ENCODE data around the gene GOLGA6L10. TPM values are rescaled to one million over a fixed set of nuclear protein-coding genes. Genes with fewer than 3 reads are reported as not detected.
"Not testable (repeated sequence)": the region's sequence is repeated elsewhere in the genome, so short reads cannot be mapped to it uniquely, and the experiment has no call there.

GOLGA6L10 gene, protein sequence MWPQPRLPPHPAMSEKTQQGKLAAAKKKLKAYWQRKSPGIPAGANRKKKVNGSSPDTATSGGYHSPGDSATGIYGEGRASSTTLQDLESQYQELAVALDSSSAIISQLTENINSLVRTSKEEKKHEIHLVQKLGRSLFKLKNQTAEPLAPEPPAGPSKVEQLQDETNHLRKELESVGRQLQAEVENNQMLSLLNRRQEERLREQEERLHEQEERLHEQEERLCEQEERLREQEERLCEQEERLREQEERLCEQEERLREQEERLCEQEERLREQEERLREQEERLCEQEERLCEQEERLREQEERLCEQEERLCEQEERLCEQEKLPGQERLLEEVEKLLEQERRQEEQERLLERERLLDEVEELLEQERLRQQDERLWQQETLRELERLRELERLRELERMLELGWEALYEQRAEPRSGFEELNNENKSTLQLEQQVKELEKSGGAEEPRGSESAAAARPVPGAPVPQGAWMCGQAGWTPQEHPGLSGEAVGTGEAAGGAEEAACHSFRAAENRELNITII
- 0.45 and 0.49 TPM in 2 replicates for total RNA-seq (ENCODE audit: low replicate concordance)

DNA sequence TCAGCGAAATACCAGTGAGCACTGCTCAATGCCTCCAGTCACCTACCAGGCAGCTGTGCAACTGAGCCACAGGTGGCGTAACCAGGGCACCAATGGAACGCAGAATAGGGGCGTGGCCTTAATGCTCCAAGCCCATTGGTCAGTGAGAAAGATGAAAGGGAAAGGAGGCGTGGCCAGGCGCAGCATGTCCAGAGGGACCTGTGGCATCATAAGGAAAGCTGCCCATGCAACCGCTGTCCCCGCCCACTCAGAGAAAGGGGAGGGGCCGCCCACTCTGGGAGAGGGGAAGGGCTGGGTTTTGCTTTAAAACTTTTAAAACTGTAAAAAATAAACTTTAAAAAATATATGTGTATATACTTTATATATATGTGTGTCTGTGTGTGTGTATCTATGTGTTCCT is at the start of gene GOLGA6L10:
GOLGA6L10 (minus strand) TSS at position 101 of the 400 bp plus-strand sequence; CDS start at position 1, 100 bp downstream.
- not testable (repeated sequence) for DNase-seq (ENCODE audit: low read depth); H3K4me3 ChIP-seq (ENCODE audit: low read depth, low read length)

DNA sequence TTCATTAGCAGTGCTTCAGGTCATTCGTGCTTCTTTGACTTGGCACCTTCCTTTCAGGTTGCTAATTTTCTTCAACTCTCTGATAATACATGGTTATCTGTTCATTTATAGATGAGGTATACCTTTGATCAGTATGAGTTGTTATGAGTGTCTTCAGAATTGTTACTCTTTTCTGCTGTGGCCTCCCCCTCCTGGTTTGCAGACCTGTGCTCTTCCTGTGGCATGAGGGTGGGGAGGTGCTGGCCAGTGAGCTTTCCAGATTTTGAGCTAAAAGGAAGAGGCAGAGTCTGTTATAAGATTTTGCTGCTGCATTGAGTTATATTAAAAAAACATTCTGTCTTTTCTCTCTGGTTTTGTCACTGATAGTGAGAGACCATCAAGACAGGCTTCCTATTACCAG is 49.5 kb upstream of the GOLGA6L10 start:
- H3K4me3 ChIP-seq (ENCODE audit: low read depth, low read length), result no peak overlapping the region
- TF ChIP-seq, protein P1, sequence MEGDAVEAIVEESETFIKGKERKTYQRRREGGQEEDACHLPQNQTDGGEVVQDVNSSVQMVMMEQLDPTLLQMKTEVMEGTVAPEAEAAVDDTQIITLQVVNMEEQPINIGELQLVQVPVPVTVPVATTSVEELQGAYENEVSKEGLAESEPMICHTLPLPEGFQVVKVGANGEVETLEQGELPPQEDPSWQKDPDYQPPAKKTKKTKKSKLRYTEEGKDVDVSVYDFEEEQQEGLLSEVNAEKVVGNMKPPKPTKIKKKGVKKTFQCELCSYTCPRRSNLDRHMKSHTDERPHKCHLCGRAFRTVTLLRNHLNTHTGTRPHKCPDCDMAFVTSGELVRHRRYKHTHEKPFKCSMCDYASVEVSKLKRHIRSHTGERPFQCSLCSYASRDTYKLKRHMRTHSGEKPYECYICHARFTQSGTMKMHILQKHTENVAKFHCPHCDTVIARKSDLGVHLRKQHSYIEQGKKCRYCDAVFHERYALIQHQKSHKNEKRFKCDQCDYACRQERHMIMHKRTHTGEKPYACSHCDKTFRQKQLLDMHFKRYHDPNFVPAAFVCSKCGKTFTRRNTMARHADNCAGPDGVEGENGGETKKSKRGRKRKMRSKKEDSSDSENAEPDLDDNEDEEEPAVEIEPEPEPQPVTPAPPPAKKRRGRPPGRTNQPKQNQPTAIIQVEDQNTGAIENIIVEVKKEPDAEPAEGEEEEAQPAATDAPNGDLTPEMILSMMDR (IDR thresholded peaks at IDR 0.05; ENCODE audit: insufficient read depth, low read length), result no peak
- DNase-seq (ENCODE audit: low read depth), result no peak

DNA sequence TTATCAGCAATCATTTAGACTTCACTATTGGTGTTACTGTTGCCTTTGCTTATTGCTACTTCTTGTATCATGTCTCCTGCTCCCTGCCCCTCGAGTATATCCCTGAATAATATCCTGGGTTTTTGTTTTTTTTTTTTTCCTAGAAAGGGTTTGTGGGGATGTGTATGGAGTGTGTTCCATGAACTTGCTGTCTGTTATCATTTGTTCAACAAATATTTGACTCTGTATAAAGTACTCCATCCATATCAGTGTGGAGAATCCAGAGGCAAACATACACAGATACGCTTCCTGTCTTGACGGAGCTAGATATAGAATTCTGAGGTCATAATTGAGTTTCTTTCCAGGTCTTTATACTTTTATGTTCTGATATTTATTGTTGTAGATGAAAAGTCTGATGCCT is 48.5 kb upstream of the GOLGA6L10 start:
- TF ChIP-seq, protein P1 (IDR thresholded peaks at IDR 0.05; ENCODE audit: insufficient read depth, low read length), result no peak
- no peak for DNase-seq (ENCODE audit: low read depth)

DNA sequence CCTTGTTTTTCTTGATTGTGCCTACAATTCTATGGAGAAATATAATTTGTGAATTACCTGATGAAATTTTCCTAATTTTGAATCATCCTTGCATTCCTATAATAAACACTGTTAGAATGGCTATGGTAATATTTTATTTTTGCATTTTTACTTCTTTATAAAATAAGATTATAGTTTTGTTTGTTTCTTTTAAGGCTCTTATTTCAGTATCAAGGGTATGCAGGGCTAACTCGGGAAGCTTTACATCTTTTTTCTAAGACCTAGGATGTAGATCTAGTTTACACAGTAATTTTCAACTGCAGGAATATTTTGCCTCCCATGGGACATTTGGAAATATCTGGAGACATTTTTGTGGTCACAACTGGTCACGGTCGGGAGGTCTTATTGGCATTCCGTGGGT is 46.5 kb upstream of the GOLGA6L10 start:
- not testable (repeated sequence) for DNase-seq (ENCODE audit: low read depth); H3K4me3 ChIP-seq (ENCODE audit: low read depth, low read length)

More for the DNA sequence above, 48.5 kb upstream of the GOLGA6L10 start:
- H3K4me3 ChIP-seq (ENCODE audit: low read depth, low read length), result no peak overlapping the region

DNA sequence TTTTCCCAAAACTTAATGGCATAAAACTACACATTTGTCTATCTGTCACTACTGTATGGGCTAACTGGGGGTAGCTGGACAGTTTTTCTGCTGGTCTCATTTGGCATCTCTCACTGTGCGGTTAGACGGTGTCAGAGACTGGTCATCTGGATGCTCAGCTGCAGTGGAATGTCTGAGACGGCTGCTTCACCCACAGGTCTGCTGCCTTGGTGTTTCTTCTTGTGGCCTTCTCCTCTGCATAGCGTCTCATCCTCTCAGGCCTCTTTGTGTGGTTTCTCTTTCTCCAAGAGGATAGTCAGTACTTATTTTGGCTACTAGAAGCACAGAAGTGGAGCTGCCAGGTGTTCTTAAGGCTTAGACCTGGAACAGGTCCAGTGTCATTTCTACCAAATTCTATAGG is 44.4 kb upstream of the GOLGA6L10 start:
- no peak for DNase-seq (ENCODE audit: low read depth)
- H3K4me3 ChIP-seq (ENCODE audit: low read depth, low read length), result no peak overlapping the region

DNA sequence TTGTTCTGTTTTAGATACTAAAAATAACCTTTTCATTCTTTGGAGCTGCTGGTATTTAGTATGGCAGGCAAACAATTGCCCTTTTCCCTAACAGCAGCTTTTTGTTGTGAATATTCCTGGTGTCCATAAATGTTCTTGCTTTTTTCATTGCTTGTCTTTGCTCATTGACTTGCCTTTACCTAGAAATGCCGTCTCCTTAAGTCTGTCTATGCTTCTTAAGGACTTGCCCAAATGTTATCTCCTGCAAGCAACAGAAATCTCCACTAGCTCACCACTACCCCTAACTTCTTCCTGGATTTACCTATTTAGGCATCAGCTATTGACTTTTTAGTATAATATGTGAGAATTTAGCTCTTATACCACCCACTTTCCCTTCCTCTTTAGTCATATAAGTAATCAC is 42.8 kb upstream of the GOLGA6L10 start:
- not testable (repeated sequence) for H3K4me3 ChIP-seq (ENCODE audit: low read depth, low read length); DNase-seq (ENCODE audit: low read depth)

More for the DNA sequence above, 44.4 kb upstream of the GOLGA6L10 start:
- TF ChIP-seq, protein P1 (IDR thresholded peaks at IDR 0.05; ENCODE audit: insufficient read depth, low read length), result no peak

DNA sequence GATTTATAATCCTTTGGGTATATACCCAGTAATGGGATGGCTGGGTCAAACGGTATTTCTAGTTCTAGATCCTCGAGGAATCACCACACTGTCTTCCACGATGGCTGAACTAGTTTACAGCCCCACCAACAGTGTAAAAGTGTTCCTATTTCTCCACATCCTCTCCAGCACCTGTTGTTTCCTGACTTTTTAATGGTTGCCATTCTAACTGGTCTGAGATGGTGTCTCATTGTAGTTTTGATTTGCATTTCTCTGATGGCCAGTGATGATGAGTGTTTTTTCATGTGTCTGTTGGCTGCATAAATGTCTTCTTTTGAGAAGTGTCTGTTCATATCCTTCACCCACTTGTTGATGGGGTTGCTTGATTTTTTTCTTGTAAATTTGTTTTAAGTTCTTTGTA is 40.9 kb upstream of the GOLGA6L10 start:
- DNase-seq (ENCODE audit: low read depth); H3K4me3 ChIP-seq (ENCODE audit: low read depth, low read length): not testable (repeated sequence)

DNA sequence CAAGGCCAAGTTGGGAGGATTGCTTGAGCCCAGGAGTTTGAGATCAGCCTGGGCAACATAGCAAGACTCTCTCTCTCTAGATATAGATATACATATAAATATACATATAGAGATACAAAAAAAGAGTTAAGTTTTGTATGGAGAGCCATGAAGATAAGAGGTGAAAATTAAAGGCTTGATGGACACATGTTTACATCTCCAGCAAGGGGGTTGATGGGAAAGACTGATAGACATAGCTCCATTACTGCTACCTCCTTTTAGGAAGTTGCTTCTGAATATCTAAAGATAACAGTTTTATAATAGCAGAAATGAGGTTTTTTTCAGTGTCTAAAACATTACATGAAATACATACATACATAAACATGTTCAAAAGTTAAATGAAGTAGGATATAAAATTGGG is 37.9 kb upstream of the GOLGA6L10 start:
- not testable (repeated sequence) for DNase-seq (ENCODE audit: low read depth); H3K4me3 ChIP-seq (ENCODE audit: low read depth, low read length)

DNA sequence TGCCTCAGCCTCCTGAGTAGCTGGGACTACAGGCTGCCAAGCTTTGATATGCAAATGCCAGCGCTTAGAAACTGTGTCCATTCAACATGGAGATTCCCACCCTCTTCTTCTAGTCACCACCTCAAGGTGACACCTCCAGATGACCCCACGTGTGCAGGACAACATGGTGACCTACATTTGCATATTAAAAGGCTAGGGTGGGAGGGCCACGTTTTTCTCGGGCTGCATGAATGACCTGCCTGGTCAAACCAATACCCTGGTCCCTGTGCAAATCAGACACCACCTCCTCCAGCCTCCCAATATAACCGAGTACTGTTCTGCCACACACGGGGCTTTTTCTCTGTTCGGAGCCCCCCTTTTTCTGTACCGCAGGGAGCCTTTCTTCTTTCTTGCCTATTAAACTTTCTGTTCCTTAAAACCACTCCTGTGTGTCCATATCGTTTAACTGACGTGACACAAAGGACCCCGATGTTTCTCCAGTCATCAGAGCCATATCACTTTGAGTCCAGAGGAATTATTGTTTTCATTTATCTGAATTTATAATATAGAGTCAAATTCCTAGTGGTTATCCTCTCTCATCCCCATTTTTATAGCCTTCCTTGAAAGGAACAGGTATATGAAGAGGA is 32.2 kb upstream of the GOLGA6L10 start:
- not testable (repeated sequence) for H3K4me3 ChIP-seq (ENCODE audit: low read depth, low read length); DNase-seq (ENCODE audit: low read depth)

DNA sequence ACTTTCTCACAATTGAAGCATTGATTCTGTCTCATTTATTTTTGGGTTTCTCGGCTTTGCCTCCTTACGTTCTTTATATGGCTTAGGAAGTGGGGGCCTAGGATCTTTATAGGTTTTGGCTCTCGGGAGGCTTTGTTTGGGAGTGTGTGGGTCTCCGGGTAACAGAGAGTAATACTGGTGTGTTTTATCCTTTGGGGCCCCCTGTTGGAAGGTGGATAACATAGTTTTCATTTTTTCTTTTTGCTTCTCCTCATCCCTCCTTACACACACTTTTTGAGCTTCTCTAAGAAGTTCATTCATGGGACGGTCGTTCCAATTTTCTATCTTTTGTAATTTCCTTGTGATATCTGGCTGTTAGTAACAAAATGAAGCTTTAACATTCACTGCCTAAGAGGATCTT is 30.3 kb upstream of the GOLGA6L10 start:
- DNase-seq (ENCODE audit: low read depth); H3K4me3 ChIP-seq (ENCODE audit: low read depth, low read length): not testable (repeated sequence)

DNA sequence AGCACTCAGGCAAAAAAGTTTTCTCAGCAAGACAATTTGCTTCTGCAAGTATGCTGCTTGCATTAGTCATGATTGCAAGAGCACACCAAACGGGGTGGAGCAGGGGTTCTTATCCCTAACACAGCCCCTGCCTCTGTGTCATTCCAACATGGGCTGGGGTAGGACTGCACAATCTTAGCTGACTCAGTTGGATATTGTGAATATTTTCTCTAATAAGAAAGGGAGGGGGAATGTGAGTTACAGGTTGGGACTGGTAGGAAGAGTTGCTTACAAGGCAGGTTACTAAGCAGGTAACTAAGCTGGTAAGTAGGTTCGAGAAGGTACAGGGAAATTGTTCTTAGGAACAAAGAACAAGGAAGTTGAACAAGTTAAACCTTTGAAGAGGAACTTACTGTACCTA is 24.4 kb upstream of the GOLGA6L10 start:
- not testable (repeated sequence) for H3K4me3 ChIP-seq (ENCODE audit: low read depth, low read length)
- peak; percentile 20 for DNase-seq (ENCODE audit: low read depth)

Data from fibroblast of the aortic adventitia (primary cell).